B cell (primary cell): ENCODE data around the gene GNPAT. TPM values are rescaled to one million over a fixed set of nuclear protein-coding genes. Genes with fewer than 3 reads are reported as not detected.

Experiments
- ATAC-seq: fragments of 200-7000 bp; cut with Tn5 transposase; one replicate; pipeline ENCODE4 v1.10.0; 2021; ENCODE audit warnings: low read depth, mild to moderate bottlenecking, moderate number of reproducible peaks, moderate library complexity
- CTCF ChIA-PET: fragments of 350-600 bp; sonication (Branson Sonifier 250); formaldehyde crosslinking; loops from one replicate; lab custom pipeline; 2021; ENCODE audit warnings: antibody characterized with exemption, inconsistent platforms; lab: Charles Lee
- POLR2A ChIA-PET: fragments of 350-600 bp; sonication (Branson Sonifier 250); formaldehyde crosslinking; loops from one replicate; lab custom pipeline; 2021; ENCODE audit warnings: antibody characterized with exemption; lab: Charles Lee
- DNase-seq: peaks from one replicate; pipeline ENCODE4 v3.0.0; 2013
- H2AFZ ChIP-seq: 2 replicates; pipeline ENCODE4 v1.6.1; 2012; ENCODE audit warnings: mild to moderate bottlenecking, low read depth, low read length; ENCODE audit not compliant: insufficient read depth, poor library complexity, severe bottlenecking
- H3K27ac ChIP-seq, 2 donors: 1 replicate in 1 of 2; 2 replicates in 1 of 2; pipeline ENCODE4 v1.5.1; 2012 to 2013; ENCODE audit warnings: low read length in 2 of 2, mild to moderate bottlenecking in 2 of 2, moderate library complexity in 1 of 2
- H3K27me3 ChIP-seq, 4 experiments: fragments of 200-600 bp in 1 of 4; sonication (generic) in 1 of 4; replicated peaks in 1 of 4; 1 replicate in 2 of 4; 2 replicates in 2 of 4; pipeline versions ENCODE4 v1.6.1 to v1.7.0; 2013 to 2016; ENCODE audit warnings: low read length in 3 of 4, mild to moderate bottlenecking in 2 of 4, mixed read lengths in 1 of 4, moderate library complexity in 1 of 4; ENCODE audit not compliant: insufficient read depth in 4 of 4, control insufficient read depth in 3 of 4; ENCODE audit errors: control extremely low read depth in 1 of 4
- H3K36me3 ChIP-seq, 2 experiments: replicated peaks in 1 of 2; 1 replicate in 1 of 2; 2 replicates in 1 of 2; pipeline versions ENCODE4 v1.6.1 to v1.7.1; 2013; ENCODE audit warnings: low read length in 1 of 2; ENCODE audit not compliant: insufficient read depth in 2 of 2, control insufficient read depth in 1 of 2; ENCODE audit errors: control extremely low read depth in 1 of 2, extremely low read depth in 1 of 2
- H3K4me1 ChIP-seq, 2 donors: fragments of 200-600 bp in 1 of 2; sonication (generic) in 1 of 2; 1 replicate in 1 of 2; 2 replicates in 1 of 2; pipeline versions ENCODE4 v1.5.1 to v1.6.1; 2013 to 2017; ENCODE audit warnings: low read length in 2 of 2; ENCODE audit not compliant: control insufficient read depth in 2 of 2, insufficient read depth in 2 of 2
- H3K4me2 ChIP-seq: replicated peaks from 2 replicates; pipeline ENCODE3; 2012; ENCODE audit warnings: mild to moderate bottlenecking, low read depth, low read length; ENCODE audit not compliant: poor library complexity, severe bottlenecking
- H3K4me3 ChIP-seq, 5 experiments: fragments of 200-600 bp in 1 of 5; sonication (generic) in 1 of 5; 1 replicate in 3 of 5; 2 replicates in 2 of 5; pipeline versions ENCODE4 v1.5.1 to v1.7.0; 2011 to 2016; ENCODE audit warnings: low read length in 4 of 5, mild to moderate bottlenecking in 4 of 5, low read depth in 2 of 5, control low read depth in 1 of 5, moderate library complexity in 1 of 5; ENCODE audit not compliant: insufficient read depth in 1 of 5; ENCODE audit errors: control extremely low read depth in 1 of 5, extremely low read depth in 1 of 5
- H3K79me2 ChIP-seq: fragments of 200-600 bp; sonication (generic); one replicate; pipeline ENCODE4 v1.6.0; 2016; ENCODE audit warnings: low read length; ENCODE audit not compliant: control insufficient read depth, insufficient read depth
- H3K9ac ChIP-seq: fragments of 200-600 bp; sonication (generic); 2 replicates; pipeline ENCODE4 v1.6.1; 2017; ENCODE audit warnings: mild to moderate bottlenecking, low read length, moderate library complexity
- H3K9me3 ChIP-seq, 3 donors: one replicate each; pipeline versions ENCODE4 v1.6.1 to v1.7.1; 2013; ENCODE audit warnings: low read length in 2 of 3; ENCODE audit not compliant: control insufficient read depth in 2 of 3, insufficient read depth in 1 of 3; ENCODE audit errors: control extremely low read depth in 1 of 3
- H4K20me1 ChIP-seq: 2 replicates; pipeline ENCODE4 v1.6.0; 2012; ENCODE audit warnings: mild to moderate bottlenecking, low read length; ENCODE audit not compliant: insufficient read depth, control insufficient read depth, poor library complexity, severe bottlenecking
- H3K27ac Mint-ChIP-seq: one replicate; pipeline ENCODE4 v1.8.0; 2021; ENCODE audit warnings: mixed read lengths
- H3K27me3 Mint-ChIP-seq: one replicate; pipeline ENCODE4 v1.8.0; 2021; ENCODE audit warnings: mixed read lengths
- H3K4me1 Mint-ChIP-seq: one replicate; pipeline ENCODE4 v1.8.0; 2021; ENCODE audit warnings: mixed read lengths
- H3K4me3 Mint-ChIP-seq: one replicate; pipeline ENCODE4 v1.8.0; 2021; ENCODE audit warnings: mixed read lengths
- H3K9me3 Mint-ChIP-seq: one replicate; pipeline ENCODE4 v1.8.0; 2022; ENCODE audit warnings: mixed read lengths; ENCODE audit not compliant: insufficient read depth
- EZH2 ChIP-seq: IDR thresholded peaks from 2 replicates; pipeline ENCODE4 v1.6.1; 2012; ENCODE audit warnings: borderline replicate concordance, low read depth, mild to moderate bottlenecking, moderate library complexity, low read length; ENCODE audit not compliant: insufficient read depth, poor library complexity, severe bottlenecking
- WGBS: methylation state at CpG from one replicate; pipeline ENCODE4 v1.1.5; 2013; ENCODE audit warnings: missing lambda C conversion rate; ENCODE audit not compliant: insufficient coverage; 5-methylcytosine and 5-hydroxymethylcytosine counted together
- intact Hi-C: fragments of 100-400 bp; cut with micrococcal nuclease; formaldehyde crosslinking; loops from one replicate; pipeline ENCODE4 v1.10.0; 2022
- polyA plus RNA-seq: library from polyadenylated mRNA; depleted of rRNA; stranded (reverse); fragments of >200 nt; gene quantifications from 2 replicates; pipeline ENCODE4 v1.2.3, GENCODE V29; 2012
- total RNA-seq, 2 donors: library from RNA; stranded (reverse); fragments of 120-200 nt in 1 of 2; gene quantifications; 1 replicate in 1 of 2; 2 replicates in 1 of 2; pipeline versions ENCODE4 v1.2.3 to v1.2.4, GENCODE V29; 2013 to 2022
- TF ChIP-seq, protein P1 (sequence below): fragments of 200-600 bp; IDR thresholded peaks from one replicate; pipeline ENCODE4 v1.8.0; 2022; ENCODE audit warnings: antibody characterized with exemption, mild to moderate bottlenecking

The GNPAT gene
- total and polyA plus RNA-seq, 2 donors (not counting 1 experiment from before 2014, with no cell fraction given) = 19.5 to 49.0 TPM

GRCh38 chr1:231201979-231202633 is 38.9 kb upstream of the GNPAT start:
- no peak overlapping the region for H2AFZ ChIP-seq
- 57% methylated on average over 4 of the region's 5 CpGs for WGBS
- Mint-ChIP-seq H3K27ac (no peak overlapping the region), H3K4me3 (no peak overlapping the region), H3K9me3 (no peaks in the 10 kb centered on the region), H3K27me3 (peaks cover 47% of the 10 kb centered on the region), H3K4me1 (no peaks in the 10 kb centered on the region)
- H3K4me3 ChIP-seq = no peak overlapping the region
- H3K9ac ChIP-seq = no peak overlapping the region
- no peaks in the 10 kb centered on the region for H3K79me2 ChIP-seq
- ChIA-PET POLR2A (no interaction called here), CTCF (no interaction called here)
- intact Hi-C loops = no loop called here
- no peaks in the 10 kb centered on the region for H3K36me3 ChIP-seq
- no peaks in the 10 kb centered on the region for H3K4me1 ChIP-seq
- ATAC-seq (no peak), DNase-seq (no peak)
- TF ChIP-seq, protein P1, sequence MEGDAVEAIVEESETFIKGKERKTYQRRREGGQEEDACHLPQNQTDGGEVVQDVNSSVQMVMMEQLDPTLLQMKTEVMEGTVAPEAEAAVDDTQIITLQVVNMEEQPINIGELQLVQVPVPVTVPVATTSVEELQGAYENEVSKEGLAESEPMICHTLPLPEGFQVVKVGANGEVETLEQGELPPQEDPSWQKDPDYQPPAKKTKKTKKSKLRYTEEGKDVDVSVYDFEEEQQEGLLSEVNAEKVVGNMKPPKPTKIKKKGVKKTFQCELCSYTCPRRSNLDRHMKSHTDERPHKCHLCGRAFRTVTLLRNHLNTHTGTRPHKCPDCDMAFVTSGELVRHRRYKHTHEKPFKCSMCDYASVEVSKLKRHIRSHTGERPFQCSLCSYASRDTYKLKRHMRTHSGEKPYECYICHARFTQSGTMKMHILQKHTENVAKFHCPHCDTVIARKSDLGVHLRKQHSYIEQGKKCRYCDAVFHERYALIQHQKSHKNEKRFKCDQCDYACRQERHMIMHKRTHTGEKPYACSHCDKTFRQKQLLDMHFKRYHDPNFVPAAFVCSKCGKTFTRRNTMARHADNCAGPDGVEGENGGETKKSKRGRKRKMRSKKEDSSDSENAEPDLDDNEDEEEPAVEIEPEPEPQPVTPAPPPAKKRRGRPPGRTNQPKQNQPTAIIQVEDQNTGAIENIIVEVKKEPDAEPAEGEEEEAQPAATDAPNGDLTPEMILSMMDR = no peak
- TF ChIP-seq EZH2 = no peak
- no peaks in the 10 kb centered on the region for H3K9me3 ChIP-seq
- H4K20me1 ChIP-seq = no peaks in the 10 kb centered on the region
- no peak overlapping the region for H3K27ac ChIP-seq
- peaks cover 0 to 22% (median 0%) of the 10 kb centered on the region in 4 experiments for H3K27me3 ChIP-seq
- H3K4me2 ChIP-seq = no peak overlapping the region

- Mint-ChIP-seq H3K27me3 (peaks cover 37% of the 10 kb centered on the region), H3K27ac (no peak overlapping the region), H3K4me3 (no peak overlapping the region), H3K4me1 (no peaks in the 10 kb centered on the region), H3K9me3 (no peaks in the 10 kb centered on the region)
- ChIA-PET CTCF (no interaction called here), POLR2A (no interaction called here)
- no peaks in the 10 kb centered on the region for H3K79me2 ChIP-seq
- H3K4me2 ChIP-seq = no peak overlapping the region
- H3K4me3 ChIP-seq = no peak overlapping the region
- H3K9ac ChIP-seq = no peak overlapping the region
- DNase-seq (no peak), ATAC-seq (no peak)
- H3K36me3 ChIP-seq = no peaks in the 10 kb centered on the region
- intact Hi-C loops = no loop called here
- H3K27ac ChIP-seq = no peak overlapping the region
- no peaks in the 10 kb centered on the region for H3K4me1 ChIP-seq
- TF ChIP-seq, protein P1 = no peak
- TF ChIP-seq EZH2 = no peak
- H3K9me3 ChIP-seq = no peaks in the 10 kb centered on the region
- no peaks in the 10 kb centered on the region for H4K20me1 ChIP-seq
- no peak overlapping the region for H2AFZ ChIP-seq
- WGBS = 88% methylated on average over 18 of the region's 21 CpGs
- H3K27me3 ChIP-seq = peaks cover 0 to 22% (median 0%) of the 10 kb centered on the region in 4 experiments
Measured at GRCh38 chr1:231203259-231204057, 37.6 kb upstream of the GNPAT start.
